ENCODE results near the gene TFR2. TPM values are rescaled to one million over a fixed set of nuclear protein-coding genes. Genes with fewer than 3 reads are reported as not detected.

The TFR2 gene
- total and polyA plus RNA-seq, 9 of the 15 experiments (the other 6 are each of a cell fraction or from before 2014, with no cell fraction given), result 3.8 to 123 (median 51.1) TPM

GRCh38 chr7:100620804-100621203 lies 20.5 kb downstream of the TFR2 start:
- ATAC-seq (no peak; the same call in 2 of the 3 replicates), FAIRE-seq (no peak), DNase-seq (ENCODE audit: extremely low read depth in 1 of 4, low spot score in 3 of 4) (no peak)
- TF ChIP-seq ZBTB33 (CRISPR knock-in tag; IDR thresholded peaks at IDR 0.05), result peak; percentile 81
- TF ChIP-seq ZBTB34 (CRISPR knock-in tag; IDR thresholded peaks at IDR 0.05), result no peak
- TF ChIP-seq FOXK2 (conservative IDR thresholded peaks at IDR 0.05 in 1 of 2, IDR thresholded peaks at IDR 0.05 in 1 of 2; ENCODE audit: low read depth in 2 of 2), result no peak
- TF ChIP-seq NR2C1 (IDR thresholded peaks at IDR 0.05), result no peak
- TF ChIP-seq NR2C1 (tag; IDR thresholded peaks at IDR 0.05), result no peak
- peak; percentile 77 for TF ChIP-seq POLR2G (IDR thresholded peaks at IDR 0.05; ENCODE audit: low read depth, low read length)
- peak; percentile 66 for TF ChIP-seq RBM22 (IDR thresholded peaks at IDR 0.05; ENCODE audit: low read depth, low read length, poor library complexity, severe bottlenecking)
- no peak for TF ChIP-seq ARID4B (CRISPR knock-in tag; IDR thresholded peaks at IDR 0.05)
- TF ChIP-seq RBFOX2 (IDR thresholded peaks at IDR 0.05; ENCODE audit: low read depth, low read length), result peak; percentile 41; the same call in 1 of the 2 replicates
- TF ChIP-seq NCOR1 (IDR thresholded peaks at IDR 0.05), result no peak
- Histone ChIP-seq H3K27me3 (ENCODE audit: control insufficient read depth in 2 of 2, insufficient read depth in 2 of 2, low read length in 2 of 2) (no peaks in the 10 kb centered on the region), H3K4me2 (ENCODE audit: insufficient read depth, low read length) (no peak overlapping the region), H3K9ac (ENCODE audit: insufficient read depth in 1 of 2, low read depth in 2 of 2, low read length in 2 of 2) (no peak overlapping the region), H3K4me3 (no peak overlapping the region), H3K4me1 (replicated peaks in 1 of 2; ENCODE audit: control insufficient read depth in 2 of 2, insufficient read depth in 2 of 2, low read length in 2 of 2) (peaks cover 10 to 17% of the 10 kb centered on the region in 2 experiments; a peak in 4 of 5 replicates), H3K27ac (ENCODE audit: extremely low read depth, low read depth, low read length) (no peak overlapping the region), H3K9me3 (replicated peaks; ENCODE audit: control insufficient read depth, insufficient read depth, low read depth, low read length) (no peaks in the 10 kb centered on the region), H3K36me3 (ENCODE audit: control insufficient read depth, insufficient read depth, low read length) (peaks cover 28% of the 10 kb centered on the region), H3K79me2 (ENCODE audit: control insufficient read depth, insufficient read depth, low read length) (peaks cover 2% of the 10 kb centered on the region; the same call in 2 of the 3 replicates), H4K20me1 (replicated peaks; ENCODE audit: control insufficient read depth, insufficient read depth, low read length) (no peaks in the 10 kb centered on the region), H3K9me1 (ENCODE audit: control insufficient read depth, insufficient read depth, low read length) (no peaks in the 10 kb centered on the region), H2AFZ (ENCODE audit: low read depth, low read length) (no peak overlapping the region)
- ChIA-PET POLR2A (interaction anchor here (0.6 to 7.0 kb wide), 3 partner anchors 6 to 29 kb away, joined by 3 to 54 read pairs (median 3); partner anchors contain the start of gene MOSPD3), CTCF (ENCODE audit: low intra/inter-chr PET ratio) (no interaction called here)
- intact Hi-C loops (cut with micrococcal nuclease) (no loop called here), in situ Hi-C loops (cut with MboI) (no loop called here)
- WGBS (ENCODE audit: insufficient coverage, low coverage, missing lambda C conversion rate), result 89% methylated on average over 23 of the region's 23 CpGs
- no TSS peak for BruUV-seq (replicated peaks)

All from K562 (cell line).